ENCODE results near the gene CREB5.

Gene CREB5

GRCh38 chr7:28448708-28449107 is 36.4 kb downstream of the CREB5 start:
- TF ChIP-seq PPARA (CRISPR knock-in tag; IDR thresholded peaks at IDR 0.05; ENCODE audit: borderline replicate concordance) (no peak), ARNTL (CRISPR knock-in tag; IDR thresholded peaks at IDR 0.05; ENCODE audit: borderline replicate concordance, low read depth) (no peak), ZFP3 (CRISPR knock-in tag; IDR thresholded peaks at IDR 0.05) (no peak), ZNF70 (CRISPR knock-in tag; IDR thresholded peaks at IDR 0.05) (no peak), RARB (CRISPR knock-in tag; IDR thresholded peaks at IDR 0.05) (no peak), OSR1 (CRISPR knock-in tag; IDR thresholded peaks at IDR 0.05) (no peak)
- no peak for ATAC-seq

- TF ChIP-seq TSHZ2 (CRISPR knock-in tag; IDR thresholded peaks at IDR 0.05) (no peak), ZNF8 (CRISPR knock-in tag; IDR thresholded peaks at IDR 0.05) (no peak), TOX (CRISPR knock-in tag; IDR thresholded peaks at IDR 0.05; ENCODE audit: borderline replicate concordance) (no peak), ARNTL (CRISPR knock-in tag; IDR thresholded peaks at IDR 0.05; ENCODE audit: borderline replicate concordance, low read depth) (no peak)
- ATAC-seq = no peak; the same call in 2 of the 3 replicates
Observed at GRCh38 chr7:28452681-28453080, 40.4 kb downstream of the CREB5 start.

- TF ChIP-seq CREB5 (CRISPR knock-in tag; IDR thresholded peaks at IDR 0.05; ENCODE audit: low read depth) (no peak), CSRNP3 (CRISPR knock-in tag; IDR thresholded peaks at IDR 0.05) (no peak), ESRRG (CRISPR knock-in tag; IDR thresholded peaks at IDR 0.05) (no peak), POU6F1 (CRISPR knock-in tag; IDR thresholded peaks at IDR 0.05; ENCODE audit: borderline replicate concordance, low read depth) (no peak), TOX (CRISPR knock-in tag; IDR thresholded peaks at IDR 0.05; ENCODE audit: borderline replicate concordance) (no peak), ZFP3 (CRISPR knock-in tag; IDR thresholded peaks at IDR 0.05) (no peak), BACH2 (CRISPR knock-in tag; IDR thresholded peaks at IDR 0.05; ENCODE audit: borderline replicate concordance) (no peak), ZNF565 (CRISPR knock-in tag; conservative IDR thresholded peaks at IDR 0.05; ENCODE audit: low read depth) (no peak), SNAI2 (CRISPR knock-in tag; IDR thresholded peaks at IDR 0.05) (no peak), CSDC2 (CRISPR knock-in tag; IDR thresholded peaks at IDR 0.05) (no peak), ZC3H10 (CRISPR knock-in tag; IDR thresholded peaks at IDR 0.05) (no peak), OSR1 (CRISPR knock-in tag; IDR thresholded peaks at IDR 0.05) (no peak), PATZ1 (CRISPR knock-in tag; IDR thresholded peaks at IDR 0.05; ENCODE audit: borderline replicate concordance) (no peak), RARB (CRISPR knock-in tag; IDR thresholded peaks at IDR 0.05) (no peak), ISL1 (CRISPR knock-in tag; IDR thresholded peaks at IDR 0.05) (no peak), ZNF8 (CRISPR knock-in tag; IDR thresholded peaks at IDR 0.05) (no peak), ARNTL (CRISPR knock-in tag; IDR thresholded peaks at IDR 0.05; ENCODE audit: borderline replicate concordance, low read depth) (no peak)
- no peak for ATAC-seq
Observed at GRCh38 chr7:28455486-28455885, 43.2 kb downstream of the CREB5 start.

- no peak for ATAC-seq
- TF ChIP-seq TCF4 (CRISPR knock-in tag; IDR thresholded peaks at IDR 0.05; ENCODE audit: borderline replicate concordance) (no peak), BACH2 (CRISPR knock-in tag; IDR thresholded peaks at IDR 0.05; ENCODE audit: borderline replicate concordance) (no peak)
Observed at GRCh38 chr7:28456044-28456443, 43.7 kb downstream of the CREB5 start.

Data from SK-N-SH treated with all-trans-retinoic acid at 6 μM for 48 hours (cell line).